Measurements from ENCODE around the gene FSD1. TPM values are rescaled to one million over a fixed set of nuclear protein-coding genes. Genes with fewer than 3 reads are reported as not detected.
"Not testable (repeated sequence)": the region's sequence is repeated elsewhere in the genome, so short reads cannot be mapped to it uniquely, and the experiment has no call there.

Gene FSD1
- total and polyA plus RNA-seq, 10 of the 15 experiments (the other 5 are each of a cell fraction or from before 2014, with no cell fraction given): 0.15 to 5.1 (median 4.0) TPM; not detected in 1

DNA sequence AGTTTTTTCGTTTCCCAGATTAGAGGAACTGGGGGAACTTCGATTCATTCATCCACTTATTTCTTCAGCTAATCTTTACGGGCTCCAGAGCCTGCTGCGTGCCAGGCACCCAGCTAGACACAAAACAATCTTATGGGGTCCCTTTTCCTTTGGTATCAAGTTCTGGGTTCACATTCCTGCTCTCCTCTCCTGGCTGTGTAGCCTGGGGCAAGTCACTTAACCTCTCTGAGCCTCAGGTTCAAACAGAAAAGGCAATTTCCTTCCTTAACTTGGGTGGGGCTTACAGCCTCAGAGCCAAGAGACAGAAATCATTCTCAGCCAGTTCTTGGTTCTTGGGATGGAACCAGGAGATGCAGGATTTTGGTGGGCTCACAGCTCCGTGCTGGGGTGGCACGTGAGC is 19.4 kb upstream of the FSD1 start (continued):
- TF ChIP-seq, protein P1, sequence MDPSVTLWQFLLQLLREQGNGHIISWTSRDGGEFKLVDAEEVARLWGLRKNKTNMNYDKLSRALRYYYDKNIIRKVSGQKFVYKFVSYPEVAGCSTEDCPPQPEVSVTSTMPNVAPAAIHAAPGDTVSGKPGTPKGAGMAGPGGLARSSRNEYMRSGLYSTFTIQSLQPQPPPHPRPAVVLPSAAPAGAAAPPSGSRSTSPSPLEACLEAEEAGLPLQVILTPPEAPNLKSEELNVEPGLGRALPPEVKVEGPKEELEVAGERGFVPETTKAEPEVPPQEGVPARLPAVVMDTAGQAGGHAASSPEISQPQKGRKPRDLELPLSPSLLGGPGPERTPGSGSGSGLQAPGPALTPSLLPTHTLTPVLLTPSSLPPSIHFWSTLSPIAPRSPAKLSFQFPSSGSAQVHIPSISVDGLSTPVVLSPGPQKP (IDR thresholded peaks at IDR 0.05; ENCODE audit: low read depth, low read length): no peak
- TF ChIP-seq BMI1 (IDR thresholded peaks at IDR 0.05; ENCODE audit: borderline replicate concordance) (no peak), NFYA (IDR thresholded peaks at IDR 0.05; ENCODE audit: borderline replicate concordance, low read depth, low read length) (no peak), RAD51 (IDR thresholded peaks at IDR 0.05) (no peak), POLR2A (IDR thresholded peaks at IDR 0.05; ENCODE audit: low read depth, low read length) (no peak), RELA (IDR thresholded peaks at IDR 0.05; ENCODE audit: borderline replicate concordance, partially characterized antibody) (no peak), SREBF1 (IDR thresholded peaks at IDR 0.05; ENCODE audit: low read length) (no peak)
- TF ChIP-seq, protein P2, sequence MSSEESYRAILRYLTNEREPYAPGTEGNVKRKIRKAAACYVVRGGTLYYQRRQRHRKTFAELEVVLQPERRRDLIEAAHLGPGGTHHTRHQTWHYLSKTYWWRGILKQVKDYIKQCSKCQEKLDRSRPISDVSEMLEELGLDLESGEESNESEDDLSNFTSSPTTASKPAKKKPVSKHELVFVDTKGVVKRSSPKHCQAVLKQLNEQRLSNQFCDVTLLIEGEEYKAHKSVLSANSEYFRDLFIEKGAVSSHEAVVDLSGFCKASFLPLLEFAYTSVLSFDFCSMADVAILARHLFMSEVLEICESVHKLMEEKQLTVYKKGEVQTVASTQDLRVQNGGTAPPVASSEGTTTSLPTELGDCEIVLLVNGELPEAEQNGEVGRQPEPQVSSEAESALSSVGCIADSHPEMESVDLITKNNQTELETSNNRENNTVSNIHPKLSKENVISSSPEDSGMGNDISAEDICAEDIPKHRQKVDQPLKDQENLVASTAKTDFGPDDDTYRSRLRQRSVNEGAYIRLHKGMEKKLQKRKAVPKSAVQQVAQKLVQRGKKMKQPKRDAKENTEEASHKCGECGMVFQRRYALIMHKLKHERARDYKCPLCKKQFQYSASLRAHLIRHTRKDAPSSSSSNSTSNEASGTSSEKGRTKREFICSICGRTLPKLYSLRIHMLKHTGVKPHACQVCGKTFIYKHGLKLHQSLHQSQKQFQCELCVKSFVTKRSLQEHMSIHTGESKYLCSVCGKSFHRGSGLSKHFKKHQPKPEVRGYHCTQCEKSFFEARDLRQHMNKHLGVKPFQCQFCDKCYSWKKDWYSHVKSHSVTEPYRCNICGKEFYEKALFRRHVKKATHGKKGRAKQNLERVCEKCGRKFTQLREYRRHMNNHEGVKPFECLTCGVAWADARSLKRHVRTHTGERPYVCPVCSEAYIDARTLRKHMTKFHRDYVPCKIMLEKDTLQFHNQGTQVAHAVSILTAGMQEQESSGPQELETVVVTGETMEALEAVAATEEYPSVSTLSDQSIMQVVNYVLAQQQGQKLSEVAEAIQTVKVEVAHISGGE (CRISPR knock-in tag; IDR thresholded peaks at IDR 0.05): no peak

DNA sequence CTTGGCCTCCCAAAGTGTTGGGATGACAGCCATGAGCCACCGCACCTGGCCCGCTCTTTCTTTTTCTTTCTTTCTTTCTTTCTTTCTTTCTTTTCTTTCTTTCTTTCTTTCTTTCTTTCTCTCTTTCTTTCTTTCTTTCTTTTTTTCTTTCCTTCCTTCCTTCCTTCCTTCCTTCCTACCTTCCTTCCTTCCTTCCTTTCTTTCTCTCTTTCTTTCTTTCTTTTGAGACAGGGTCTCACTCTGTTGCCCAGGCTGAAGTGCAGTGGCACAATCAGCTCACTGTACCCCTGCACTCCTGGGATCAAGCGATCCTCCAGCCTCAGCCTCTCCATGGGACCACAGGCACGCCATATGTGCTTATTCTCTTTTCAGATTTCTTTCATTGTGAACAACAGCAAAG is 18.3 kb upstream of the FSD1 start:
- BruUV-seq (replicated peaks); H3K27me3 ChIP-seq (replicated peaks in 1 of 2; ENCODE audit: control insufficient read depth in 2 of 2, insufficient read depth in 2 of 2, low read length in 1 of 2); H3K4me3 ChIP-seq; ATAC-seq; DNase-seq (ENCODE audit: low read depth, low spot score); H4K20me1 ChIP-seq (ENCODE audit: control insufficient read depth, insufficient read depth); intact Hi-C loops (cut with micrococcal nuclease; ENCODE audit: unreplicated experiment); H3K4me2 ChIP-seq (ENCODE audit: control insufficient read depth, insufficient read depth); RAD21 ChIA-PET (ENCODE audit: unreplicated experiment); H3K27ac ChIP-seq (ENCODE audit: control insufficient read depth, insufficient read depth); POLR2A ChIA-PET; SMC1A ChIA-PET (ENCODE audit: uncharacterized antibody, unreplicated experiment); H3K9ac ChIP-seq (ENCODE audit: control insufficient read depth, insufficient read depth, low read length); H3K79me2 ChIP-seq (ENCODE audit: control insufficient read depth, insufficient read depth, low read length); FAIRE-seq; H2AFZ ChIP-seq (ENCODE audit: control insufficient read depth, low read depth, low read length); H3K9me3 ChIP-seq (replicated peaks; ENCODE audit: control insufficient read depth, insufficient read depth, low read length); H3K36me3 ChIP-seq (ENCODE audit: control insufficient read depth in 2 of 2, insufficient read depth in 2 of 2, low read length in 1 of 2); in situ Hi-C loops (cut with MboI); H3K4me1 ChIP-seq (ENCODE audit: control insufficient read depth, insufficient read depth, low read length): not testable (repeated sequence)
- WGBS (ENCODE audit: insufficient coverage, insufficient replicate concordance, low lambda C conversion rate, missing lambda C conversion rate): 47% methylated on average over 4 of the region's 4 CpGs
- CTCF ChIA-PET: interaction anchor here (0.6 kb wide), 1 partner anchor 115 kb away, joined by 3 read pairs; no protein-coding TSS in a partner anchor
